D721Med (cell line): Measurements from ENCODE around the gene SGCD.
"Not testable (repeated sequence)": the region's sequence is repeated elsewhere in the genome, so short reads cannot be mapped to it uniquely, and the experiment has no call there.

ENCODE experiments used
- DNase-seq: peaks from one replicate; pipeline ENCODE4 v3.0.0; 2011; ENCODE audit warnings: low spot score; ENCODE audit not compliant: insufficient read length
- FAIRE-seq: peaks from 2 replicates; lab custom pipeline; 2011; peaks lifted over from hg19 to GRCh38; lab: Jason Lieb, UNC
- TF ChIP-seq, protein P1 (sequence below): IDR thresholded peaks from 2 replicates; pipeline ENCODE4 v1.5.1; 2012; ENCODE audit warnings: mild to moderate bottlenecking, control low read depth; ENCODE audit not compliant: insufficient read depth; ENCODE audit errors: missing control alignments

The SGCD gene

DNA sequence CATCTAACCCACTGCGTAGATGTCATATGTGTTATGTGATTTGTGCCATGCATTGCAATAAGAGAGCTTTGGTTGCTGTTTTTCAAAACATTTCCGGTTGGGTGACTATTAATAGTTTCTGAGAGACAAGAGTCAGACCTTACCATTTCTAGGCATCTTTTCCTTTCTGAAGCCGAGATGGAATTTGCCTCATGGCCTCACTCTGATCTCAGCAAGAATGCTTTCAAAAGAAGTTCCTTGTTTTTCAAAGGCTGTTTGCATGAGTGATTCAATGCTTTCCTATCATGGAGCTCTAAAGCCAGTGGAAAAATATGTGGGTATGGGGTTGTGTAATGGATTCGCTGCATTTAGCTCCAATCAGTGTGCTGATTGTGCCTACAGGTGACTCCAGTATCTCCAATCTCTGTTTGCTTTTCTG lies 320.1 kb downstream of the SGCD start:
- DNase-seq: no peak
- FAIRE-seq: no peak
- TF ChIP-seq, protein P1, sequence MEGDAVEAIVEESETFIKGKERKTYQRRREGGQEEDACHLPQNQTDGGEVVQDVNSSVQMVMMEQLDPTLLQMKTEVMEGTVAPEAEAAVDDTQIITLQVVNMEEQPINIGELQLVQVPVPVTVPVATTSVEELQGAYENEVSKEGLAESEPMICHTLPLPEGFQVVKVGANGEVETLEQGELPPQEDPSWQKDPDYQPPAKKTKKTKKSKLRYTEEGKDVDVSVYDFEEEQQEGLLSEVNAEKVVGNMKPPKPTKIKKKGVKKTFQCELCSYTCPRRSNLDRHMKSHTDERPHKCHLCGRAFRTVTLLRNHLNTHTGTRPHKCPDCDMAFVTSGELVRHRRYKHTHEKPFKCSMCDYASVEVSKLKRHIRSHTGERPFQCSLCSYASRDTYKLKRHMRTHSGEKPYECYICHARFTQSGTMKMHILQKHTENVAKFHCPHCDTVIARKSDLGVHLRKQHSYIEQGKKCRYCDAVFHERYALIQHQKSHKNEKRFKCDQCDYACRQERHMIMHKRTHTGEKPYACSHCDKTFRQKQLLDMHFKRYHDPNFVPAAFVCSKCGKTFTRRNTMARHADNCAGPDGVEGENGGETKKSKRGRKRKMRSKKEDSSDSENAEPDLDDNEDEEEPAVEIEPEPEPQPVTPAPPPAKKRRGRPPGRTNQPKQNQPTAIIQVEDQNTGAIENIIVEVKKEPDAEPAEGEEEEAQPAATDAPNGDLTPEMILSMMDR: no peak

DNA sequence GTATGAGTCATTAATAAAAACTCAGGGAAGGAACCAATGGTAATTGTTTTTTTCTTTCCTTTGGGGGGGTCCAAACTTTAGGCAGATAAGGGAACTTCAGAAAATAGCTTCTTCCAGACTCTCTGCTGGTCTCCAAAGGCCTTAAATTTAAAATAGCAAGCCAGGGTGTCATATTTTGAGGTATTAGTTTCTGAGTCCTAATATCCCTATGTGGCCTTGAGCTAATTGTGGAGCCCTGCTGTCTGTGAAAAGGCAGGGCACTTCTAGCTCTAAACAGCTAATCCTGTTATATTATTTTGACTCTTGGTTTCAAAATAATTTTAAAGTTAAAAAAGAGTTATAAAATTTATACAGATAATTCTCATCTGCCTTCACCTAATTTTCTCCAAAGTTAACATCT lies 327.5 kb downstream of the SGCD start:
- DNase-seq: no peak
- no peak for FAIRE-seq
- TF ChIP-seq, protein P1: no peak

DNA sequence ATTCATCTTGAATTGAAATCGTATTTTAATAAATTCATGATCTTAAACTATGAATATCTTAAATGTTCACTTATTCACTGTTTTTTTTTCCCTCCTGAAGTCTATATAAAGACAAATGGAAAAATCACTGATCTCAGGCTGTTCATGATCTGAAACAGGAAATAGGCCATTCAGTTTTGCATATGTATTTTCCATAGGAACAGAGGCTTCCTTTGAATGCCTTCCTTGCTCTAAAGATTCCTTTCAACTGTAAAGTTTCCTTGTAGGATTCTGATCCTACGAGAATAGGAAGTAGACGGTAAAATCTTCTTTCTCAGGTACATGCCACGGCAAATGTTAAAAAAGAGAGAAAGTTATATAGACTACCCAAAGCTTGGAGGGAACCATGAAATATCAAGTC lies 328.8 kb downstream of the SGCD start:
- FAIRE-seq: no peak

DNA sequence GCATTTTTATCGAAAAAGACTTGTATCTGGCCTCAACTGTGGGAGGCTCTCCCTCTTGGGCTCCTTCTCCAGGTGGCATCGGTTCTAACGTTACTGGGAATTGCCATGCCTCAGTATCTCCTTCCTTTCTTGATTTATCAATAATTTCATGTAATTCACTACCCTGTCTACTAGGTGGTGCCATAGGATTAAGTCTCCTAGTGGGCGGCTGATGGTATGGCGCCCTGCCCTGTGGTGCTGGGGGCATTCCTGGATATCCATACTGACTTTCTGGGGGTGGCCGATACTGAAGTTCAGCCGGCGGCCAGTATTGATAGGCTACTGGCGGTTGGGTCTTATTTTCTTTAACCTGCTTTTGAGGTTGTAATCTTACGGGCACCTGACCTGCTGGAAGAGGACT lies 337.9 kb downstream of the SGCD start:
- not testable (repeated sequence) for FAIRE-seq

More for the DNA sequence above, 328.8 kb downstream of the SGCD start:
- TF ChIP-seq, protein P1: no peak
- DNase-seq: no peak

DNA sequence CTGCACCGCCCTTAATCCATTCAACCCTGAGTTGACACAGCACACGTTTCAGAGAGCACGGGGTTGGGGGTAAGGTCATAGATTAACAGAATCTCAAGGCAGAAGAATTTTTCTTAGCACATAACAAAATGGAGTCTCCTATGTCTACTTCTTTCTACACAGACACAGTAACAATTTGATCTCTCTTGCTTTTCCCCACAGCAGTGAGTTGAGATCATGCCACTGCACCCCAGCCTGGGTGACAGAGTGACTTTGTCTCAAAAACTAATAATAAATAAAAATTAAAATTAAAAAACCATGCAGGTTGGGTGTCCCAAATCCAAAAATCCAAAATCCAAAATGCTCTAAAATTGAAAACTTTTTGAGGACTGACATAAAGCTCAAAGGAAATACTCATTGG lies 339.7 kb downstream of the SGCD start:
- FAIRE-seq, DNase-seq: not testable (repeated sequence)

More for the DNA sequence above, 337.9 kb downstream of the SGCD start:
- not testable (repeated sequence) for DNase-seq

DNA sequence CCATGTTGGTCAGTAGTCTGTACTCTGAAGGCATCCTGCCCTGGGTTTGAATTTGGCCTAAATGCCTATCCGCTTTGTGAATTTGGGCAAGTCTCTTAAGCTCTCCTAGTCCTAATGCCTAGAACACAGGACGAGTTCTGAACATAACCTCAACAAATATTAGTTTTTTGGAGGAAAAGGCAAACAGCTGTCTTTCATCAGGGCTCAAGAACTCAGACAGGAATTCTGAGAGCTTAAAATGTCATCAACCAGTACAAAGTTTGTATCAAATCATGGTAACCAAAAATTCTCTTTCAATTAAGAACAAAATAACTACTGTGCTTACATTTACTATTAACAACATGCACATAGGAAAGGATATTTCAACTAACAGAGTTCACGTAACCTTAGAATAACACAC lies 340.7 kb downstream of the SGCD start:
- FAIRE-seq: no peak
- TF ChIP-seq, protein P1: no peak
- DNase-seq: no peak

DNA sequence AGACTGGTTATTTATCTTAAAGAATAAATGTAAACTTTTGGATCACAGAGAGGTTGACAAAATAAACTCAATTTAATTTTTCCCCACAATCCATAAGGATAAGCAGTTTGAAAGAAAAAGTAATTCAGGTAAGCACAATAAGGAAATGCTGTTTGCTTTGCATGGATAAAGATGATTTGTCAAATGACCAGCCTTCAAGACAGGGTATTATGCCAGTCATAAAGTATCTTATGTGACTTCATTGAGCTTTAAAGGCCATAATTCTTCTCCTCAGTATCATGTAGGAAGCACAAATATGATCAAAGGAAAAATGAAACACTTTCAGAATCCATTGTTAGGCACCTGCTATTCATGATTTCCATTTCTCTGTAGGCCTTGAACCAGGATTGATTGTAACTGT lies 342.5 kb downstream of the SGCD start:
- no peak for FAIRE-seq
- DNase-seq: no peak
- TF ChIP-seq, protein P1: no peak

DNA sequence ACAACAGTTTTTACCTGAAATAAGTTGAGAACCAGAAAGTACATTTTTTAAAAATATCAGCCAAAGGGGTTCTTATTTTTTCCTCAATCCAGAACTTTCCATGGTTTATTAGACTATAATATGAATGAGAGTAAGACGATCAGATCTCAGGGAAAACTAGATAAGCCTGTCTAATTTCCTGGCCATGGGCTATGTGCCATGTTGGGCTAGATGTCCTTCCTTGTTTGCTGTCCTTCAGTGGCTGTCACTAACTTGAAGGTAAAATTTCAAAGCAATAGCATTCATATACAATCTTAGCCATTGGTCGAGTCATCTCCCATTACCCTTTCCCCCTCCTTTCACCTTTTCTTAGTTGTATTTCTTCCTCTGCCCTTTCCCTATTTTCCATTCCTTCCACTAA lies 343.7 kb downstream of the SGCD start:
- FAIRE-seq (no peak), DNase-seq (no peak)
- TF ChIP-seq, protein P1: no peak
